ENCODE data around the gene CDK5RAP1.

GRCh38 chr20:33442136-33443005 is 41.1 kb upstream of the CDK5RAP1 start:
- TF ChIP-seq POLR2A (IDR thresholded peaks at IDR 0.05) (no peak), CTCF (IDR thresholded peaks at IDR 0.05) (no peak)

All from sigmoid colon (tissue), 3 donors.